GM12801 (cell line): ENCODE data around the gene ZBTB40.

Source experiments
- CTCF ChIP-seq: IDR thresholded peaks from one replicate; pipeline ENCODE4 v1.5.1; 2011; ENCODE audit warnings: control low read depth; ENCODE audit not compliant: insufficient read length; ENCODE audit errors: extremely low read depth

ZBTB40 gene

GRCh38 chr1:22526098-22526497, 74.4 kb downstream of the ZBTB40 start:
- no peak for TF ChIP-seq CTCF

GRCh38 chr1:22526677-22527076, 75.0 kb downstream of the ZBTB40 start:
- TF ChIP-seq CTCF, result no peak

- TF ChIP-seq CTCF, result no peak
Observed at GRCh38 chr1:22527122-22527521, 75.5 kb downstream of the ZBTB40 start.

- TF ChIP-seq CTCF, result no peak
Observed at GRCh38 chr1:22527555-22528296, 76.1 kb downstream of the ZBTB40 start.

GRCh38 chr1:22528451-22528850, 76.8 kb downstream of the ZBTB40 start:
- no peak for TF ChIP-seq CTCF

- no peak for TF ChIP-seq CTCF
Observed at GRCh38 chr1:22529901-22530621, 78.4 kb downstream of the ZBTB40 start.

- no peak for TF ChIP-seq CTCF
Observed at GRCh38 chr1:22530715-22531114, 79.1 kb downstream of the ZBTB40 start.
